H1 (cell line): ENCODE measurements around the gene SCAP. TPM values are rescaled to one million over a fixed set of nuclear protein-coding genes. Genes with fewer than 3 reads are reported as not detected.

Experiments
- CTCF ChIA-PET: fragments of 300-600 bp; sonication (Branson Sonifier 250); formaldehyde crosslinking; loops from one replicate; lab custom pipeline; 2021; ENCODE audit not compliant: partially characterized antibody; lab: Charles Lee
- POLR2A ChIA-PET: fragments of 300-600 bp; sonication (Branson Sonifier 250); formaldehyde crosslinking; loops from one replicate; lab custom pipeline; 2021; ENCODE audit warnings: inconsistent platforms; ENCODE audit not compliant: partially characterized antibody; lab: Charles Lee
- DNase-seq, 2 experiments: peaks; one replicate each; pipeline versions ENCODE4 v3.0.0 to v3.0.0-alpha.2; 2010 to 2022; ENCODE audit warnings: low spot score in 2 of 2, low read depth in 1 of 2, mixed read lengths in 1 of 2
- FAIRE-seq: peaks from 2 replicates; lab custom pipeline; 2011; peaks lifted over from hg19 to GRCh38; lab: Jason Lieb, UNC
- H2AFZ ChIP-seq: 2 replicates; pipeline ENCODE4 v1.8.1; 2012; ENCODE audit warnings: low read length, inconsistent platforms
- H2AK5ac ChIP-seq: 2 replicates; pipeline ENCODE4 v1.6.1; 2013; ENCODE audit warnings: low read depth, low read length
- H2BK120ac ChIP-seq: replicated peaks from 2 replicates; pipeline ENCODE3; 2013; ENCODE audit warnings: low read depth, low read length, inconsistent platforms
- H2BK12ac ChIP-seq: 2 replicates; pipeline ENCODE4 v1.6.1; 2013; ENCODE audit warnings: low read depth, low read length
- H2BK15ac ChIP-seq: 2 replicates; pipeline ENCODE4 v1.6.1; 2013; ENCODE audit warnings: low read length
- H2BK20ac ChIP-seq: 2 replicates; pipeline ENCODE4 v1.6.1; 2013; ENCODE audit warnings: low read length
- H2BK5ac ChIP-seq: 2 replicates; pipeline ENCODE4 v1.6.1; 2013; ENCODE audit warnings: low read depth, low read length
- H3K14ac ChIP-seq: 2 replicates; pipeline ENCODE4 v1.6.1; 2013; ENCODE audit warnings: inconsistent platforms; ENCODE audit not compliant: insufficient read length
- H3K18ac ChIP-seq: 2 replicates; pipeline ENCODE4 v1.6.1; 2013; ENCODE audit warnings: low read length; ENCODE audit errors: extremely low read depth
- H3K23ac ChIP-seq: 2 replicates; pipeline ENCODE4 v1.6.1; 2013; ENCODE audit warnings: inconsistent platforms; ENCODE audit not compliant: insufficient read length
- H3K23me2 ChIP-seq: 2 replicates; pipeline ENCODE4 v1.6.1; 2013; ENCODE audit warnings: low read depth, low read length
- H3K27ac ChIP-seq: 2 replicates; pipeline ENCODE4 v1.6.1; 2011; ENCODE audit warnings: low read depth, low read length, inconsistent platforms
- H3K27me3 ChIP-seq, 4 experiments: replicated peaks in 1 of 4; 1 replicate in 1 of 4; 2 replicates in 3 of 4; pipeline versions ENCODE4 v1.6.1 to v1.8.1; 2011 to 2013; ENCODE audit warnings: low read length in 3 of 4, mild to moderate bottlenecking in 3 of 4, inconsistent platforms in 2 of 4, mixed read lengths in 2 of 4, moderate library complexity in 1 of 4; ENCODE audit not compliant: control insufficient read depth in 3 of 4, insufficient read depth in 3 of 4; ENCODE audit errors: extremely low read depth in 1 of 4
- H3K36me3 ChIP-seq, 4 experiments: 2 replicates each; pipeline versions ENCODE4 v1.6.1 to v1.8.1; 2011 to 2013; ENCODE audit warnings: mild to moderate bottlenecking in 4 of 4, low read length in 3 of 4, moderate library complexity in 2 of 4, control low read depth in 1 of 4, inconsistent platforms in 1 of 4; ENCODE audit not compliant: insufficient read depth in 4 of 4, control insufficient read depth in 2 of 4
- H3K4ac ChIP-seq: replicated peaks from 2 replicates; pipeline ENCODE3; 2013; ENCODE audit warnings: low read length, low read depth, mixed read lengths, inconsistent platforms; ENCODE audit not compliant: insufficient read length
- H3K4me1 ChIP-seq, 4 experiments: replicated peaks in 1 of 4; 1 replicate in 1 of 4; 2 replicates in 3 of 4; pipeline versions ENCODE4 v1.6.1 to v1.8.1; 2011 to 2013; ENCODE audit warnings: low read length in 3 of 4, inconsistent platforms in 2 of 4, mixed read lengths in 1 of 4; ENCODE audit not compliant: insufficient read depth in 4 of 4, control insufficient read depth in 3 of 4
- H3K4me2 ChIP-seq, 2 experiments: 2 replicates each; pipeline versions ENCODE4 v1.6.1 to v1.8.1; 2011 to 2013; ENCODE audit warnings: low read depth in 2 of 2, low read length in 2 of 2, control low read depth in 1 of 2, inconsistent platforms in 1 of 2, mild to moderate bottlenecking in 1 of 2; ENCODE audit not compliant: insufficient read depth in 1 of 2
- H3K4me3 ChIP-seq, 4 experiments: fragments of 200-600, 300-600 bp in 1 of 4; sonication (generic), shearing (Covaris generic), sonication (Bioruptor Twin) in 1 of 4; 2 replicates each; pipeline versions ENCODE4 v1.5.1 to v1.8.1; 2011 to 2016; ENCODE audit warnings: low read length in 4 of 4, low read depth in 3 of 4, control low read depth in 2 of 4, inconsistent platforms in 2 of 4, mild to moderate bottlenecking in 2 of 4, mixed read lengths in 1 of 4, moderate library complexity in 1 of 4; ENCODE audit not compliant: insufficient read depth in 2 of 4; ENCODE audit errors: extremely low read depth in 1 of 4
- H3K56ac ChIP-seq: replicated peaks from 2 replicates; pipeline ENCODE3; 2013; ENCODE audit warnings: low read depth, mild to moderate bottlenecking, mixed read lengths, low read length, inconsistent platforms; ENCODE audit not compliant: insufficient read length
- H3K79me1 ChIP-seq: 2 replicates; pipeline ENCODE4 v1.6.1; 2013; ENCODE audit warnings: low read depth, low read length, control low read depth
- H3K79me2 ChIP-seq, 2 experiments: 2 replicates each; pipeline versions ENCODE4 v1.6.1 to v1.8.1; 2012 to 2013; ENCODE audit warnings: low read length in 2 of 2, mild to moderate bottlenecking in 2 of 2, inconsistent platforms in 1 of 2; ENCODE audit not compliant: insufficient read depth in 2 of 2, control insufficient read depth in 1 of 2
- H3K9ac ChIP-seq, 4 experiments: replicated peaks in 1 of 4; 1 replicate in 1 of 4; 2 replicates in 3 of 4; pipeline versions ENCODE4 v1.6.1 to v1.8.1; 2011 to 2013; ENCODE audit warnings: low read depth in 3 of 4, low read length in 3 of 4, control low read depth in 2 of 4, mild to moderate bottlenecking in 2 of 4, moderate library complexity in 2 of 4, inconsistent platforms in 1 of 4; ENCODE audit errors: extremely low read depth in 1 of 4
- H3K9me3 ChIP-seq, 2 experiments: 2 replicates each; pipeline versions ENCODE4 v1.6.1 to v1.8.1; 2012 to 2013; ENCODE audit warnings: mild to moderate bottlenecking in 2 of 2, moderate library complexity in 2 of 2, control low read depth in 1 of 2, inconsistent platforms in 1 of 2, low read depth in 1 of 2, low read length in 1 of 2, mixed read lengths in 1 of 2; ENCODE audit not compliant: insufficient read depth in 2 of 2
- H4K20me1 ChIP-seq, 2 experiments: replicated peaks in 1 of 2; 2 replicates each; pipeline versions ENCODE3 to v1.8.1; 2011 to 2013; ENCODE audit warnings: inconsistent platforms in 2 of 2, low read length in 2 of 2, mild to moderate bottlenecking in 1 of 2; ENCODE audit not compliant: insufficient read depth in 2 of 2, control insufficient read depth in 1 of 2
- H4K5ac ChIP-seq: 2 replicates; pipeline ENCODE4 v1.6.1; 2013; ENCODE audit warnings: low read length, low read depth, mixed read lengths, inconsistent platforms; ENCODE audit not compliant: insufficient read length
- H4K8ac ChIP-seq: 2 replicates; pipeline ENCODE4 v1.8.0; 2013; ENCODE audit warnings: mild to moderate bottlenecking, moderate library complexity, low read length, inconsistent platforms; ENCODE audit not compliant: insufficient read depth; ENCODE audit errors: extremely low read depth
- H4K91ac ChIP-seq: replicated peaks from 2 replicates; pipeline ENCODE3; 2013; ENCODE audit warnings: low read length, mixed read lengths, inconsistent platforms; ENCODE audit not compliant: insufficient read length
- JUND ChIP-seq: IDR thresholded peaks from 2 replicates; pipeline ENCODE4 v1.6.1; 2011; ENCODE audit warnings: mild to moderate bottlenecking, improper control_type of control experiment, low read length
- KDM4A ChIP-seq: IDR thresholded peaks from one replicate; pipeline ENCODE4 v1.7.1; 2012; ENCODE audit warnings: low read depth, mild to moderate bottlenecking, moderate library complexity, low read length, inconsistent platforms; ENCODE audit not compliant: severe bottlenecking
- RXRA ChIP-seq: IDR thresholded peaks from 2 replicates; pipeline ENCODE4 v1.6.1; 2011; ENCODE audit warnings: low read depth, mild to moderate bottlenecking, low read length, moderate library complexity; ENCODE audit not compliant: insufficient read depth
- WGBS, 2 experiments: shearing (Covaris generic) in 1 of 2; methylation state at CpG; one replicate each; pipeline versions ENCODE4 v1.1.6 to v1.1.7; 2013 to 2015; ENCODE audit warnings: low lambda C conversion rate in 2 of 2, mixed read lengths in 2 of 2, inconsistent platforms in 1 of 2, low coverage in 1 of 2, missing lambda C conversion rate in 1 of 2; ENCODE audit not compliant: insufficient replicate concordance in 2 of 2, insufficient coverage in 1 of 2, insufficient read length in 1 of 2; ENCODE audit errors: extremely low coverage in 1 of 2, missing lambda C conversion rate in 1 of 2; 5-methylcytosine and 5-hydroxymethylcytosine counted together
- polyA plus RNA-seq, 7 experiments: library from polyadenylated mRNA; depleted of rRNA in 3 of 7; stranded (reverse) in 5 of 7; unstranded in 2 of 7; fragments of >200 nt in 5 of 7; fragments of 200-250 nt in 2 of 7; gene quantifications; 1 replicate in 5 of 7; 2 replicates in 1 of 7; 4 replicates in 1 of 7; pipeline versions ENCODE4 v1.2.1 to v1.2.3, GENCODE V29; 2011 to 2013; ENCODE audit warnings: missing spikeins in 2 of 7, mixed read lengths in 2 of 7
- total RNA-seq: library from RNA; stranded (reverse); fragmentation: NEBNext Ultra II Directional; extraction: Animal tissue kit (Norgen Biotek cat#: 25700); gene quantifications from 2 replicates; pipeline ENCODE4 v1.2.1, GENCODE V29; 2021
- TF ChIP-seq, protein P1 (sequence below): IDR thresholded peaks from 2 replicates; pipeline ENCODE4 v1.6.1; 2012; ENCODE audit warnings: inconsistent platforms

Gene SCAP
- total and polyA plus RNA-seq, 2 of the 8 experiments (the other 6 are each of a cell fraction or from before 2014, with no cell fraction given), result 74.0 to 114 TPM

DNA sequence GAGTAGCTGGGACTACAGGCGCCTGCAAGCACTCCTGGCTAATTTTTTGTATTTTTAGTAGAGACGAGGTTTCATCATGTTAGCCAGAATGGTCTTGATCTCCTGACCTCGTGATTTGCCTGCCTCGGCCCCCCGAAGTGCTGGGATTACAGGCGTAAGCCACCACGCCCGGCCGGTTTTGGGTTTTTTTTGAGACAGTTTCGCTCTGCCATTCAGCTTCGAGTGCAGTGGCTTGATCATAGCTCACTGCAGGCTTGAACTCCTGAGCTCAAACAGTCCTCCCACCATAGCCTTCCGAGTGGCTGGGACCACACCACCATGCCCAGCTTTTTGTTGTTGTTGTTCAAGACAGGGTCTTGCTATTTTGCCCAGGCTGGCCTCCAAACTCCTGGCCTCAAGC, 16.0 kb upstream of the SCAP start:
- DNase-seq, result no peak
- no peak overlapping the region for H2BK12ac ChIP-seq
- H3K56ac ChIP-seq, result no peak overlapping the region
- no peak overlapping the region for H2BK5ac ChIP-seq
- no peaks in the 10 kb centered on the region for H3K23me2 ChIP-seq
- H3K4me3 ChIP-seq, result no peak overlapping the region
- H2BK15ac ChIP-seq, result no peak overlapping the region
- WGBS, 2 experiments, result 92% methylated on average over 12 of the region's 12 CpGs; no CpG with 5 or more reads in 1 of the 2 experiments
- H3K4me1 ChIP-seq, result no peaks in the 10 kb centered on the region
- H3K18ac ChIP-seq, result no peak overlapping the region
- no peaks in the 10 kb centered on the region for H3K27me3 ChIP-seq
- no peak overlapping the region for H2BK120ac ChIP-seq
- H4K8ac ChIP-seq, result no peak overlapping the region
- H3K79me1 ChIP-seq, result peaks cover 2% of the 10 kb centered on the region; the same call in 1 of the 2 replicates
- no peaks in the 10 kb centered on the region for H4K20me1 ChIP-seq
- FAIRE-seq, result no peak
- H3K14ac ChIP-seq, result no peak overlapping the region
- no peak overlapping the region for H3K4ac ChIP-seq
- no peak overlapping the region for H3K27ac ChIP-seq
- no peaks in the 10 kb centered on the region for H3K9me3 ChIP-seq
- H4K5ac ChIP-seq, result no peak overlapping the region
- no peak overlapping the region for H4K91ac ChIP-seq
- no peak overlapping the region for H2AK5ac ChIP-seq
- CTCF ChIA-PET, result interaction anchor here (0.6 to 4.3 kb wide), 10 partner anchors 9 to 123 kb away, joined by 3 to 24 read pairs (median 3); no protein-coding TSS in a partner anchor
- no peak overlapping the region for H3K4me2 ChIP-seq
- H3K36me3 ChIP-seq, result peaks cover 1 to 15% (median 10%) of the 10 kb centered on the region in 4 experiments; a peak in 6 of 8 replicates
- no peak overlapping the region for H3K9ac ChIP-seq
- POLR2A ChIA-PET, result interaction anchor here (1.0 to 1.7 kb wide), 3 partner anchors 8 to 84 kb away, joined by 3 to 8 read pairs (median 4); no protein-coding TSS in a partner anchor
- H3K79me2 ChIP-seq, result no peaks in the 10 kb centered on the region
- no peak overlapping the region for H3K23ac ChIP-seq
- no peak overlapping the region for H2BK20ac ChIP-seq
- H2AFZ ChIP-seq, result no peak overlapping the region
- TF ChIP-seq KDM4A (no peak), JUND (no peak), RXRA (no peak)
- TF ChIP-seq, protein P1, sequence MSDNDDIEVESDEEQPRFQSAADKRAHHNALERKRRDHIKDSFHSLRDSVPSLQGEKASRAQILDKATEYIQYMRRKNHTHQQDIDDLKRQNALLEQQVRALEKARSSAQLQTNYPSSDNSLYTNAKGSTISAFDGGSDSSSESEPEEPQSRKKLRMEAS, result no peak
